GM10266 (cell line): ENCODE results near the gene NRP2.

Experiments used
- DNase-seq: peaks from one replicate; pipeline ENCODE4 v3.0.0; 2012; ENCODE audit errors: extremely low spot score
- CTCF ChIP-seq: IDR thresholded peaks from 2 replicates; pipeline ENCODE4 v1.5.1; 2012; ENCODE audit warnings: mild to moderate bottlenecking, low read depth; ENCODE audit not compliant: control insufficient read depth, insufficient read depth; ENCODE audit errors: missing control alignments

NRP2 gene

GRCh38 chr2:205802941-205803340, 120.6 kb downstream of the NRP2 start:
- no peak for DNase-seq
- no peak for TF ChIP-seq CTCF

GRCh38 chr2:205803500-205803899, 121.2 kb downstream of the NRP2 start:
- TF ChIP-seq CTCF: no peak

GRCh38 chr2:205805136-205805535, 122.8 kb downstream of the NRP2 start:
- no peak for TF ChIP-seq CTCF
- no peak for DNase-seq

More at GRCh38 chr2:205803500-205803899, 121.2 kb downstream of the NRP2 start:
- no peak for DNase-seq

- no peak for TF ChIP-seq CTCF
- DNase-seq: no peak
Observed at GRCh38 chr2:205806143-205806905, 124.0 kb downstream of the NRP2 start.

- no peak for DNase-seq
- no peak for TF ChIP-seq CTCF
Observed at GRCh38 chr2:205807229-205807628, 124.9 kb downstream of the NRP2 start.

GRCh38 chr2:205807758-205808157, 125.5 kb downstream of the NRP2 start:
- TF ChIP-seq CTCF: no peak
- no peak for DNase-seq

GRCh38 chr2:205808486-205809121, 126.3 kb downstream of the NRP2 start:
- DNase-seq: no peak
- no peak for TF ChIP-seq CTCF
